GM10847 (cell line): ENCODE results near the gene OR8H1.

Source experiments
- POLR2A ChIP-seq: IDR thresholded peaks from 2 replicates; pipeline ENCODE4 v1.6.1; 2011; ENCODE audit not compliant: insufficient read length; ENCODE audit errors: extremely low read depth

OR8H1 gene, protein sequence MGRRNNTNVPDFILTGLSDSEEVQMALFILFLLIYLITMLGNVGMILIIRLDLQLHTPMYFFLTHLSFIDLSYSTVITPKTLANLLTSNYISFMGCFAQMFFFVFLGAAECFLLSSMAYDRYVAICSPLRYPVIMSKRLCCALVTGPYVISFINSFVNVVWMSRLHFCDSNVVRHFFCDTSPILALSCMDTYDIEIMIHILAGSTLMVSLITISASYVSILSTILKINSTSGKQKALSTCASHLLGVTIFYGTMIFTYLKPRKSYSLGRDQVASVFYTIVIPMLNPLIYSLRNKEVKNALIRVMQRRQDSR

DNA sequence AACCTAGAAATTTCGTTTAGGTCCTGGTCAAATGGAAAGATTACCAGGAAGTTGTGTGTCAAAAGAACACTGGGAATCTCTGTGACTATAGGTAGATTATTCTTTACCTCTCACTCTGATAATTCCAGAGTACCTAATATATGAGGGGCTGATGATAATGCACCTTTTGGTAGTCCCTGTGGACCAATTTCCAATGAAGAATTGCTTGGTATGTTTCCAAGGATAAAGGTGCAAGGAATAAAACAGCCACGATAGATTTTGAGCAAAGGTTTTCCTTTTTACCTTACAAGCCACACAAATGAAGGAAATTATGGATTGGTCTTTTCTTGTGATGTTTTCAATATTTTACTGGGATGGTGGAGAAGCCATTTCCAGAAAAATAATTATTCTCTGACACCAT lies at the start of gene OR8H1:
Gene OR8H1 (minus strand): TSS at position 101 of the 400 bp plus-strand sequence. CDS start 1,192 bp downstream, outside the sequence.
- TF ChIP-seq POLR2A = no peak

DNA sequence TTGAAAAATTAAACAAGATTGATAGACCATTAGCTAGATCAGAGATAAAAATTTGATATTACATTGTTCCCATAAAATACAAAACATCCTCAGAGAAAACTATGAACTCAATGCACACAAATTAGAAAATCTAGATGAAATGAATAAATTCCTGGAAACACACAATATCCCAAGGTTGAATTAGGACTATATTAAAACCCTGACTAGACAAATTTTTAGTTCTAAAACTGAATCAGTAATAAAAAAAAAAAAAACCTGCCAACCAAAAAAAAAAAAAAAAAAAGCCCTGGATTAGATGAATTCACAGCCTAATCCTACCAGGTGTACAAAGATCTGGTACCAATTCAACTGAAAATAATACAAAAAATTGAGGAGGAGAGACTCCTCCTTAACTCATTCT lies 48.2 kb upstream of the OR8H1 start:
- no peak for TF ChIP-seq POLR2A

DNA sequence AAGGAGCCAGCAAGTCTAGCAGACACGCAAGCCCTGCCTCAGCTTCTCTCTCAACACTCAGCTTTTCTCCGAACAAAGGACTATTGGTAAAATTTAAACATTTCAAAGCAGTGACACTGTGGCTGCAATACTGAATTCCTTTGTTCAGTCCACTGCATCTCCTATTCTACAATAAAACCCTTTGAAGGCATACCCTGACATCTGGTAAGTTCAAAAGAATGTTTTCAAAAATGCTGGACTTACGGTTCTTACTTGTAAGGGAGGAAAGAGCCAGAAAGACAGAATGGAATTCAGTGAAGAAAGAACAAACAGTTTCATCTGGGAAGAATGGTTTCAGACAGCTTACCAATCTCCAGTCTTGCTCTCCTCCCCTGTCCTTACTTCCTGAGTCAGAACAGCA lies 41.1 kb upstream of the OR8H1 start:
- TF ChIP-seq POLR2A = no peak

DNA sequence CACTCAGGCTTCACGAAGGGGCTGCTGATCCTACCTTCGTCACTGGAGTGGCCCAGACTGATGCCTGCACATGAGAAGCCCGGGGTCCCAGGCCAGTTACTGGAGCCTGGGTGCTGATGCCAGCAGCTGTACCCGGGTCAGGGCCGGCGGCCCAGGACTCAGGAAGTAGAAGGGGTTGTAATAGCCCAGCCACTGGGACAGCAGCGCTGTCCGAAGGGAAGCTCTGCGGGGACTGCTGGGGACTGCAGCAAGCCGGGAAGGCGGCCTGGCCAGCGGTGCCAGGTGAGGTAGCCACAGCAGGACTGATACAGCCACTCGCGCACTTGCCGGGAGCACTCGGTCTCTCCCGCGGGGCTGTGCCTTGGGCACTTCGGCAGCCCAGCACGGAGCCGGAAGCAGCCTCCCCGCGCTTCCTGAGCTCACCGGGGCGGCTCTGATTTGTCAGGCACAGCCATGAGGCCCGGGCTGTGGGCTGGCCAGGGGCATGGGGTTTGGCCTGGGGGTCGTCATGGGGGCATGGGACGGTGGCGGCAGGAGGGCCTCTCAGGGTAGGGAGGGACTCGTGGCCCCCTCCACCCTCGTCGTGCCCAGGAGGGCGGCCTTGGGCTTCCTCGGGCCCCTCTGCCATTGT lies 39.9 kb upstream of the OR8H1 start:
- TF ChIP-seq POLR2A = no peak

DNA sequence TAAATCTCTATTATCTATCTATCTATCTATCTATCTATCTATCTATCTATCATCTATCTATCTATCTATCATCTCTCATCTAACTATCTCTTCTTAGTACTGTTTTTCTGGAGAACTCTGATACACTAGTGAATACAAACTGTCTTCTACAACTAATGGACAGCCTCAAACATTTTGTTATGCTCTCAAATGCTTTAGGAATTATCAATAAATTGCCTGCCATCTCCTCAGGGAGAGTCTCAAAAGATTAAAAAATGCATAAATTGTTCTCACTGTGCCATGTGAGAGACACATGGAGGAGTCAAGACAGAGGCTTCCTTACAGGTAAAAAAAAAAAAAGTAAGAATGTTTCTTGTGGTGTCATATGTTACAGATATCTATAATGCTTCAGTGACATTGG lies 22.8 kb upstream of the OR8H1 start, which contains the start of gene OR8K3:
Gene OR8K3 (plus strand): TSS at position 301 of the 400 bp plus-strand sequence. CDS start 3,163 bp downstream, outside the sequence.
- TF ChIP-seq POLR2A = no peak

DNA sequence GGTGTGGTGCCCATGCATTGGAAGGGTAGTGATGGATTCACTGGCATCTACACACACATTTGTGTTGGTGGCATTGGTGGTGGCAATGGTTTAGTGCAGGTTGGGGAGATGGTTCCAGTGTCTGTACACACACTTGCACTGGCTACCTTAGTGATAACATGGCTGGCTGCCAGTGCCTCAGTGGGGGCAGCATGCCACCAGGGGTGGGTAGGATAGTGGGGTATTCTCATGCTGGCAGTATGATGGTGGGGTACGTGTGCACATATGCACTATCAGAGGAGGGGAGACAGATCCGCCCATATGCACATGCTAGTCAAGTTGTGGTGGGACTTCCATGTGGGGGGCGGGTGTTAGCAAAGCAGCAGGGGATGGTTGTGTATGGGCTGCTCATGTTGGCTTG lies 15.8 kb upstream of the OR8H1 start:
- no peak for TF ChIP-seq POLR2A

DNA sequence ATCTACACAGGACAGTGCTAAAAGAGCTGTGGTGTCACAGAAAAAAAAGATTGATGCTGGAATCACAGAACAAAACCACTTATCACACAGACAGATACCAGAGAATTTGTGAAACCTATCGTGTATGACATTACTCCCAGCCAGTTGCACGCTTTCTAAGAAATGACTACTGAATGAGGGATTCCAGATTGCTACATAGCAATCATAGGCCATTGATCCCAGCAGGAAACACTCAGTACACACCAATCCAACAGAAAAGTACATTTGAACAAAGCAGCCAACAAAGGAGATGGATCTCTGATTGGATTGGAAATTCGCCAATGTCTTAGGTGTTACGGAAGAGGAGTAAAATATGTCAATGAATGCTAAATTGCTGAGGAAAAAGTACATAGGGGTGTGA lies 4.8 kb upstream of the OR8H1 start:
- no peak for TF ChIP-seq POLR2A

DNA sequence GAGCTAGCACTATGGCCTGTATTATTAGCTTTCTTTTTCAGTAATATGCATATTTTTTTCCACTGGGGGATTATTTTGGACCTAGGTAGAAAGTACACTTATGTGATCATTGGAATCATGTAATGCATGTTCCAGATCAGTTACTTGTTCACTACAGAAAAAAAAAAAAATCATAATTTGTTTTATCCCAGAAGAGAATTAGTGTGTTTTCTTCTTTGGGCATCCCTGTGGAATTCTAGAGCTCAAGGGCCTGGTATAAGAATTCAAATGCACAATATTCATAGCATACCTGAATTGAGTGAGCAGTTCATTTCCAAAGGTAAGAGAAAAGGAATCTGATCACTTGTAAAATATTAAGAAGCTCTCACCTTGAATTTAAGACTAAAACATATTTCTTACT lies 18.2 kb downstream of the OR8H1 start, which contains the start of gene OR5T1:
Gene OR5T1 (plus strand): TSS at position 301 of the 400 bp plus-strand sequence. CDS start 1,485 bp downstream, outside the sequence.
- no peak for TF ChIP-seq POLR2A

DNA sequence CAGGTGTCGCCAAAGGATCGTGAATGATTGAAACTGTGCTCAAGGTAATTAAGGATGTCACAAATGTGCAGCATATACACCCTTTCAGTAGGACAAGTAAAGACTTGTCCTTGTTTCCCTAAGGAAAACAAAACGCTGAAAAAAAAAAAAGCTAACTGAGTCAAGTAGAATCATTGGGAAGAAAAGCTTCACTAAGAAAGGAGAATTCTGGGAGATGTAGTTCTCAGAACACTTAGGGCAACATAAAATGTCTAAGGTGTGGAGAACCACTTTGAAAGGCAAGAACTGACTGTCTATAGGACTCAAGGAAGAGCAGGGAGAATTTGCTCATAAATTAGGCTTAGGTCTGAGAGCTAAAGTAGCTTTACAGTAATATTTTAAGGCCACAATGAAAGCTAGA lies 21.0 kb downstream of the OR8H1 start:
- no peak for TF ChIP-seq POLR2A

DNA sequence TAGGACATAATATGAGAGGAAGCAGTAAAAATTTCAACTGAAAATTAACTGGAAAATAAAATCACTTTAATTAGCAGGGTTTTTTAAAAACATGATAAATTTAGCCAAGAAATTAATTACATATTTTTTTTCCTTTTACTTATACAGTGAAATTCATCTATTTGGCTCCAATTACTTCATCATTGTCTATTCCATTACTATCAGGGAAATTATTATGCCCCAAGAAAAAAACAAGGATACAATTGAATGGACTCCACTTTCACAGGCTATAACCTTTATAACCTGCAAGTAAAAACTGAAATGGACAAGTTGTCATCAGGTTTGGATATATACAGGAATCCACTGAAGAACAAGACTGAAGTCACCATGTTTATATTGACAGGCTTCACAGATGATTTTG lies 40.1 kb downstream of the OR8H1 start, which contains the start of gene OR5T3:
Gene OR5T3 (plus strand): TSS at position 301 of the 400 bp plus-strand sequence. CDS start 0 bp downstream, at position 301.
- TF ChIP-seq POLR2A = no peak
